A549 treated with Hydrocortisone at 1 μM for 4 hours (cell line): Measurements from ENCODE around the gene CACNG5. TPM values are rescaled to one million over a fixed set of nuclear protein-coding genes. Genes with fewer than 3 reads are reported as not detected.

Source experiments
- total RNA-seq: library from RNA; stranded (reverse); fragments of 200-300 nt; extraction: Qiagen RNA extraction; gene quantifications from 5 replicates; pipeline ENCODE4 v1.2.3, GENCODE V29; 2022

Gene CACNG5
- 0.16 TPM in 1 of 5 replicates, not detected in the others for total RNA-seq

GRCh38 chr17:66834919-66835454, at the start of gene CACNG5:
TSS of gene CACNG5 (plus strand) at chr17:66835117. CDS start at chr17:66877333, 42,216 bp downstream.

Other genes starting within 250 kb of the CACNG5 start
- gene CACNG4, start 129.6 kb downstream of the CACNG5 start, total RNA-seq = 10.2 to 15.2 TPM (median 13.4 TPM) in 5 replicates
- 0.08 to 0.21 TPM (median 0.13 TPM) in 5 replicates for gene CACNG1, start 209.4 kb downstream of the CACNG5 start, total RNA-seq